Duodenal mucosa (tissue), 2 donors: ENCODE results near the gene DLX5.
A peak's percentile ranks its signal among the peaks of the same experiment; 100 is the strongest.

Source experiments
- H3K27ac ChIP-seq: one replicate; pipeline ENCODE4 v1.7.0; 2013; ENCODE audit warnings: low read depth, low read length
- H3K27me3 ChIP-seq, 2 donors: one replicate each; pipeline ENCODE4 v1.7.0; 2013; ENCODE audit warnings: low read length in 2 of 2, control low read depth in 1 of 2; ENCODE audit not compliant: insufficient read depth in 2 of 2, control insufficient read depth in 1 of 2
- H3K36me3 ChIP-seq, 2 donors: one replicate each; pipeline ENCODE4 v1.7.0; 2013; ENCODE audit warnings: low read length in 2 of 2, control low read depth in 1 of 2; ENCODE audit not compliant: insufficient read depth in 2 of 2, control insufficient read depth in 1 of 2
- H3K4me1 ChIP-seq, 2 donors: one replicate each; pipeline ENCODE4 v1.7.0; 2013; ENCODE audit warnings: low read length in 2 of 2, control low read depth in 1 of 2; ENCODE audit not compliant: insufficient read depth in 2 of 2, control insufficient read depth in 1 of 2
- H3K4me3 ChIP-seq, 2 donors: one replicate each; pipeline ENCODE4 v1.7.0; 2013; ENCODE audit warnings: low read length in 2 of 2, low read depth in 1 of 2
- H3K9ac ChIP-seq, 2 donors: one replicate each; pipeline ENCODE4 v1.7.0; 2013; ENCODE audit warnings: low read length in 2 of 2, low read depth in 1 of 2
- H3K9me3 ChIP-seq, 2 donors: one replicate each; pipeline ENCODE4 v1.7.0; 2013; ENCODE audit warnings: low read length in 2 of 2, control low read depth in 1 of 2; ENCODE audit not compliant: control insufficient read depth in 1 of 2

Gene DLX5

GRCh38 chr7:97011536-97012364 lies 12.9 kb downstream of the DLX5 start:
- H3K4me3 ChIP-seq = no peak overlapping the region
- H3K36me3 ChIP-seq = no peaks in the 10 kb centered on the region

DNA sequence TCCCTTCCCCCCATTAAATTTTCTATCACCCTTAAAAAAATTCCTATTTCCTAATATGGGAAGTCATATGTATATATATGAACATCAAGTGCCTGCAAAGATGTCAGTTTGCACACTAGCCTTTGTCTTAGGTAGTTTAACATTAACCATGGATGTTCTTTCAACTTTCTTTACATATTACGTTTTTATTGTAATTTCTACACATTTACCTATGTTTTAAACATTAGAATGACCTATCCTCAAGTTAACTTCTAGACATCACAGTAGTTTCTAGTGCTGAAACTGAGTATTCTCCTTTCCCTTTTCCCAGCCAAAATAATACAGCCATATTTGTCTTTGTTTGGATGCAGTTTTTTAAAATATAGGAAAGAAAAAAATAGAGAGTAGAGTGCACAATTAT lies 13.5 kb downstream of the DLX5 start:
- no peak overlapping the region for H3K9ac ChIP-seq
- H3K4me1 ChIP-seq = no peaks in the 10 kb centered on the region
- H3K27ac ChIP-seq = no peak overlapping the region
- H3K36me3 ChIP-seq = no peaks in the 10 kb centered on the region
- H3K9me3 ChIP-seq = no peaks in the 10 kb centered on the region
- no peak overlapping the region for H3K4me3 ChIP-seq
- H3K27me3 ChIP-seq = peaks cover 83 to 96% of the 10 kb centered on the region in 2 donors

More at GRCh38 chr7:97011536-97012364, 12.9 kb downstream of the DLX5 start:
- Histone ChIP-seq H3K9ac (no peak overlapping the region), H3K27me3 (peaks cover 86 to 99% of the 10 kb centered on the region in 2 donors), H3K9me3 (no peaks in the 10 kb centered on the region), H3K27ac (no peak overlapping the region), H3K4me1 (no peaks in the 10 kb centered on the region)

DNA sequence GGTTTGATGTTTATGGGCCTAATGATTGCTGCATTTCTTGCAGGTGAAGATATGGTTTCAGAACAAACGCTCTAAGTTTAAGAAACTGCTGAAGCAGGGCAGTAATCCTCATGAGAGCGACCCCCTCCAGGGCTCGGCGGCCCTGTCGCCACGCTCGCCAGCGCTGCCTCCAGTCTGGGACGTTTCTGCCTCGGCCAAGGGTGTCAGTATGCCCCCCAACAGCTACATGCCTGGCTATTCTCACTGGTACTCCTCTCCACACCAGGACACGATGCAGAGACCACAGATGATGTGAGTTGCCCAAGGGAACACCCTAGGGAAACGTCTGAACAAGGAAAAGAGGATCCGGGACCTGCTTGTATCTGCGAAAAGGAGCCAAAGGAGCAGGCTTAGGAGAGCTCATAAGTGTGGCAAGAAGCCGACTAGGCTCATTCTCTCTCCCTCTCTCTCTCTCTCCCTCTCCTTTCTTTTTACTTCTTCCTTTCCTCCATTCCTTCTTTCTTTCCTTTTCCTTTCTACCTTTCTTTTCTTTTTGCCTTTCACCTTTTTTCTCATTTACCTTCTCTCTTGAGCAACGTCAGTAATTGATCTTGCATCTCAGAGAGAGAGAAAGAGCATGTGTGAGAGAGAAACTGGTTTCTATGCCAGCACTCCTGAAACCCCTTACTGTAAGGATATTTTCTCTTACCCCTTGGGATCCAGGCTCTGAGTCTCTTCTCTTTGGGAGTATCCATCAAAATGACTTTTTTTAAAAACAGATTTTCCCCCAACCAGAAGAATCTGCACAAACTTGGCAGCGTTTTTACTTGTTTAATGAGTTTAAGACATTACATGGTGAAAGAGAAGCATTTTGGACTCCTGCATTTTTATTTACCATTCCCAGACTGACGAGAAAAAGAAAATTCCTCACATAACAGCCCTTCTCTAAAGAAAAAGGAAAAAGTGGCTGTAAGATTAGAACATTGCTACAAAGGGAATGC lies 14.6 kb downstream of the DLX5 start:
- Histone ChIP-seq H3K4me1 (peaks cover 0 to 4% of the 10 kb centered on the region in 2 donors), H3K36me3 (no peaks in the 10 kb centered on the region), H3K9me3 (no peaks in the 10 kb centered on the region)

DNA sequence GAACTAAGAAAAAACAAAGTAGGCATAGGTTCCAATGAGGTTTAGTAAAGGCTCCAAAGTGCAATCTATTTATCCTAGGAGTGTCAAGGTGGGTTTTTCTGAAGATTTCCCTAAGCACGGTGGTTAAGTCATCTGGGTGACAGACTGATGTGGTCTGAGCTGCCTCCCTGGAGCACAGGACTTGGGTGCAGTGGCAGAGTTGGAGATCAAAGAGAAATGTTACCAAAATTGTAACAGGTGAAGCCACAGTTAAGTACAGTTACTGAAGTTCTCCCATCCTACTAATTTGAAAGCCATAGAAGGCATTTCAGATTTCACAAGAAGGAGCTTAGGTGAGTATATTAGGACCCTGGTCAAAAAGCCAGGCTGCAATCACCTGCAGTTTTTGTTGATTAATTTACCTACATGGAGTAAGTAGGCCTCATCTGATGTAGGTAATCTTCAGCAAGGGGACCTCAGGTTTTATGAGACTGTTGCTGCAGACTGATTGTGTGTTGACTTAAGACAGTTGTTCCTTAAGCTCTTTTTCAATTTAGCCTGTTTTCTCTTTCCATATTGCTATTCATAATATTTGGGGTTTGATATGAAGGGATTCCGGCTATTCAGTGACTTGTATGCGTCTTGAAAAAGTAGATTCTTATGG lies 16.2 kb downstream of the DLX5 start:
- Histone ChIP-seq H3K27me3 (peaks cover 77 to 90% of the 10 kb centered on the region in 2 donors), H3K36me3 (no peaks in the 10 kb centered on the region), H3K4me3 (no peak overlapping the region), H3K9ac (no peak overlapping the region), H3K27ac (no peak overlapping the region), H3K4me1 (peaks cover 0 to 5% of the 10 kb centered on the region in 2 donors), H3K9me3 (no peaks in the 10 kb centered on the region)

More for the DNA sequence above, 14.6 kb downstream of the DLX5 start:
- no peak overlapping the region for H3K9ac ChIP-seq
- H3K27ac ChIP-seq = no peak overlapping the region
- no peak overlapping the region for H3K4me3 ChIP-seq
- H3K27me3 ChIP-seq = peaks cover 77 to 90% of the 10 kb centered on the region in 2 donors

DNA sequence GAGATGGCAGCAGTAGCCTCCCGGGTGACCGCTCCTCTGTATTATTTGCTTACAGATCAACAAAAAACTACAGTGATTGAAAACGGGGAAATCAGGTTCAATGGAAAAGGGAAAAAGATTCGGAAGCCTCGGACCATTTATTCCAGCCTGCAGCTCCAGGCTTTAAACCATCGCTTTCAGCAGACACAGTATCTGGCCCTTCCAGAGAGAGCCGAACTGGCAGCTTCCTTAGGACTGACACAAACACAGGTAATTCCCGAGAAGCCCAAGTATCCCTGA lies 17.1 kb downstream of the DLX5 start:
- H3K27ac ChIP-seq = no peak overlapping the region
- H3K4me1 ChIP-seq = peaks cover 0 to 5% of the 10 kb centered on the region in 2 donors
- H3K27me3 ChIP-seq = peaks cover 78 to 91% of the 10 kb centered on the region in 2 donors
- H3K36me3 ChIP-seq = no peaks in the 10 kb centered on the region
- H3K9me3 ChIP-seq = no peaks in the 10 kb centered on the region
- H3K9ac ChIP-seq = no peak overlapping the region
- no peak overlapping the region for H3K4me3 ChIP-seq

- Histone ChIP-seq H3K4me1 (peaks cover 0 to 5% of the 10 kb centered on the region in 2 donors), H3K27me3 (peaks cover 78 to 91% of the 10 kb centered on the region in 2 donors), H3K4me3 (peak overlapping the region; percentile 27 to 50), H3K9ac (no peak overlapping the region), H3K9me3 (no peaks in the 10 kb centered on the region), H3K27ac (no peak overlapping the region), H3K36me3 (no peaks in the 10 kb centered on the region)
Measured at GRCh38 chr7:97006816-97007582, 17.6 kb downstream of the DLX5 start.

DNA sequence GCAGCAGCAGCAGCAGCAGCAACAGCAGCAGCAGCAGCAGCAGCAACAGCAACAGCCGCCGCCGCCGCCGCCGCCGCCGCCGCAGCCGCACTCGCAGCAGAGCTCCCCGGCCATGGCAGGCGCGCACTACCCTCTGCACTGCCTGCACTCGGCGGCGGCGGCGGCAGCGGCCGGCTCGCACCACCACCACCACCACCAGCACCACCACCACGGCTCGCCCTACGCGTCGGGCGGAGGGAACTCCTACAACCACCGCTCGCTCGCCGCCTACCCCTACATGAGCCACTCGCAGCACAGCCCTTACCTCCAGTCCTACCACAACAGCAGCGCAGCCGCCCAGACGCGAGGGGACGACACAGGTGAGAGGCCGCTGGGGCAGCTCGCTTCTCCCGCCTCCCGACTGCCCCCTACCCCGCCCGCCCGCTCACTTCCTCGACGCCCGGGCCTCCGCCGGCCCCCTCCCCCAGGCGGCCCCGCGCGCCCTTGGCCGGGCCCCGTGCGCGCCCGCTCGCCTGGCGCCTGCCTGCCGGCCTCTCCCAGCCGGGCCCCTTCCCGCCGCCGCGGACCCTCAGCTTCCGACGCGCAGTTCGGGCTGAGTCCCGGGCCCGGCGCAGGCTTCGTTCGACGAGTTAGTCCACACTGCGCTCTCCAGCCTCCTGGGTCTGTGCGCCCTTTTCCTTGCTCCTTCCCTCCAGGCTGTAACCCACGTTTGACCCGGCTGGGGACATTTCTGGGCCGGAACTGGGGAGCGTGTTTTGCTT lies 18.4 kb downstream of the DLX5 start:
- Histone ChIP-seq H3K27me3 (peaks cover 78 to 91% of the 10 kb centered on the region in 2 donors), H3K4me1 (peaks cover 0 to 5% of the 10 kb centered on the region in 2 donors), H3K27ac (no peak overlapping the region), H3K4me3 (peak overlapping the region; percentile 27 to 53), H3K36me3 (no peaks in the 10 kb centered on the region), H3K9ac (no peak overlapping the region), H3K9me3 (no peaks in the 10 kb centered on the region)

GRCh38 chr7:97005183-97006054 lies 19.2 kb downstream of the DLX5 start, which contains the start of gene DLX6:
TSS of gene DLX6 (plus strand) at chr7:97005553. CDS start at chr7:97005978, 425 bp downstream.
- Histone ChIP-seq H3K27ac (no peak within 1 kb of the TSS), H3K4me3 (peak within 1 kb of the TSS in 1 of 2 donors; percentile 53), H3K4me1 (peaks cover 0 to 5% of the 10 kb centered on the region in 2 donors), H3K27me3 (peaks cover 82 to 91% of the 10 kb centered on the region in 2 donors), H3K36me3 (no peaks in the 10 kb centered on the region), H3K9ac (no peak within 1 kb of the TSS), H3K9me3 (no peaks in the 10 kb centered on the region)
